ENCODE data around the gene MSN.
"Not testable (repeated sequence)": the region's sequence is repeated elsewhere in the genome, so short reads cannot be mapped to it uniquely, and the experiment has no call there.

Gene MSN

DNA sequence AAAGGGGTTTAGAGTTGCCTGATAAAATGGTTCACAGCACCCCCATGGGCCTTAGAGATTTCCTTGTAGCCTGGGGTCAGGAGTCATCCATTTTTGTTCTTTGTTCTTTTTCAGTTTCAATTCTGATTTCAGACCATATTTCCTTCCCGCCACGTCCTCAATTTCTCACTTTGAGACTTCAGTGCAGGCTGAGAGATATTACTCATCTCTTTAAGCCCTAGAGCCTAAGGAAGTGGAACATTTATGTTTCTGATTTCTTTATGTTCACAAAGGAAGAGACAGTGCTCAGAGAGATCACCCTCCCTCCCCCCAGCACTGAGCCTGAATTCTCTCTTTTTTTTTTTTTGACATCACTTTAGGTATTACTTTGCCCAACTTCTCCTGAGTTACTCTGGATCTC, 56.3 kb downstream of the MSN start:
- peak; percentile 50 for DNase-seq

DNA sequence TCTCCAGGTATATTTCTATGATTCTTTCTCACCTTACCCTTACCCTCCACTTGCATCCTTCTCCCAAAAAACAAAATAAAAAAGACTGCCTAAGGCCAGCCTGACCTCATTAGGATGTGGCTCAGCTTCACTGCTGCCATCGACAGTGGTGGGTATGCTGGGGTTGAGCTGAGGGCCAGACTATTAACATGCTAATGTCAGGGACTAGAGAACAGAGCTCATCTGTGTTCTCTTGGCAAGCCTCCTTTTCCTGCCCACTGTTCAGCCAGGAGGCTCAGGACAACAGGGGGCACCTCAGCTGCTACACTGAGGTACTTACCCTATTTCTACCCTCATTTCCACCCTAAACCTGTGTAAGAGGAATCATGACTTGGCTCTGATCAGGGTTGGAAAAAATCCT, 59.3 kb downstream of the MSN start:
- DNase-seq, result no peak

DNA sequence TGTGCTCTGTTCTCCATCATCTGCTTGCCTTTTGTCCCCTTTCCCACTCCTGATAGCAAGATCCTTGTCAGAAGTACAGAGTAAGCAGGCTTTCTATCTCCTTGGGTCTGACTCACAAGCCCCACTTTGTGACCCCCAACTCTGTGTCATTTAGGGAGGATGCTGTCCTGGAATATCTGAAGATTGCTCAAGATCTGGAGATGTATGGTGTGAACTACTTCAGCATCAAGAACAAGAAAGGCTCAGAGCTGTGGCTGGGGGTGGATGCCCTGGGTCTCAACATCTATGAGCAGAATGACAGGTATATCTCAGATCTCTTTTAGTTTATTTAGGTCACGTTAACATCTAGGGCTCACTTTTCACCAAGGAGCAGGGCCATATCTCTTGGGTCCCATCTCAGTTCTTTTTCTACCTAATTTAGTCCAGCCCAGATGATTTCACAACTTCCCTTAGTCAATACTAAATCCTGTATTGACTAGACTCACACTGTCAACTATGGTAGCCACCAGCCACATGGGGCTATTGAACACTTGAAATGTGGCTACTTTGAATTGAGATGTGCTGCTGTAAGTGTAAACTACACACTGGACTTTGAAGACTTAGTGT, 64.3 kb downstream of the MSN start:
- DNase-seq, result peak; percentile 24

DNA sequence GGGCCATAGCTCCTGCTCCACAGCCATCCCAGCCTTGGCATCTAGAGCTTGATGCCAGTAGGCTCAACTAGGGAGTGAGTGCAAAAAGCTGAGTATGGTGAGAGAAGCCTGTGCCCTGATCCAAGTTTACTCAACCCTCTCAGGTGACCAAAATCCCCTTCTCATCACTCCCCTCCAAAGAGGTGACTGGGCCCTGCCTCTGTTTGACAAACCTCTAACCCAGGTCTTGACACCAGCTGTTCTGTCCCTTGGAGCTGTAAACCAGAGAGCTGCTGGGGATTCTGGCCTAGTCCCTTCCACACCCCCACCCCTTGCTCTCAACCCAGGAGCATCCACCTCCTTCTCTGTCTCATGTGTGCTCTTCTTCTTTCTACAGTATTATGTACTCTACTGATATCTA, 73.5 kb downstream of the MSN start:
- no peak for DNase-seq

DNA sequence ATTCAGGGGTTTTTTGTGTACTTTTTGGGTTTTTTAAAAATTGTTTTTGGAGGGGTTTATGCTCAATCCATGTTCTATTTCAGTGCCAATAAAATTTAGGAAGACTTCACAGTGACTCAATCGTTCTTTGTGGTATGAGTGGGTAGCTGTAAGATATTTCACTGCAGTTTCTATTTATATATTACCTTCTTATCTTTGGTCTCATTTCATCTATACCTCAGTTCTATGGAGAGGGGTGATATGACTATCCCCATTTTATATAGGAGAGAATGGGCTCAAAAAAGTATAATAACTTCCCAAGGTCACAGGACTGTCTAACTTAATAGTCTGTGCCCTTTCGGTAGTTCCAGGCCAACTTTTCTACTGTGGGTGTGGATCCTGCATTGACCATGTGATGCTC, 74.4 kb downstream of the MSN start:
- DNase-seq, result no peak

DNA sequence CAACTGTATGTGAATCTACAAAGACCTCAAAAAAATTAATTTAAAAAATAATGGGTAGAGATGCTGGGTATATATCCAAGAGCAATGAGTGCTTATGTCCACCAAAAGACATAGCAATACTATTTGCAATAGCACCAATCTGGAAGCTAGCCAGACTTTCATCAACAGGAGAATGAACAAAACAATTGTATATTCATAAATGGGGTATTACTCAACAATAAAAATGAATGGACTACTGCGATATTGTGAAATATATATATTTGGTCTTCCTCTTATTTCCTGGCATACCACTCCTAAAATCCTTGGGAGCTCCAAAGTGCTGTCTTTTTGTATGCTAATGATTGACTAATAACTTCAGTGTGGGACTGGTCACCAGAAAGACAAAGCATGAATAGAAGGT, 77.5 kb downstream of the MSN start:
- DNase-seq, result no peak

DNA sequence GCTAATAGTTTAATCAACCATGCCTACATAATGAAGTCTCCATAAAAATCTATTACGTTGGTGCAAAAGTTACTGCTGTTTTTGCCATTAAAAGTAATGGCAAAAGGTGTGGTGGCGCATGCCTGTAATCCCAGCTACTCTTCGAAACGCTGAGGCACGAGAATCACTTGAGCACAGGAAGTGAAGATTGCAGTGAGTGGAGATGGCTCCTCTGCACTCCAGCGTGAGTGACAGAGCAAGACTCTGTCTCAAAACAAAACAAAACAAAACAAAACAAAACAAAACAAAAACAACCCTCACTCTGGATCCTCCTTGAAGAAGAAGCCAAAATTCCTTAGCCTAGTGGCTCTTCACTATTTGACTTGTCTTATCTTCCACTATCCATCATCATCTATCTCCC, 78.0 kb downstream of the MSN start:
- DNase-seq, result no peak

DNA sequence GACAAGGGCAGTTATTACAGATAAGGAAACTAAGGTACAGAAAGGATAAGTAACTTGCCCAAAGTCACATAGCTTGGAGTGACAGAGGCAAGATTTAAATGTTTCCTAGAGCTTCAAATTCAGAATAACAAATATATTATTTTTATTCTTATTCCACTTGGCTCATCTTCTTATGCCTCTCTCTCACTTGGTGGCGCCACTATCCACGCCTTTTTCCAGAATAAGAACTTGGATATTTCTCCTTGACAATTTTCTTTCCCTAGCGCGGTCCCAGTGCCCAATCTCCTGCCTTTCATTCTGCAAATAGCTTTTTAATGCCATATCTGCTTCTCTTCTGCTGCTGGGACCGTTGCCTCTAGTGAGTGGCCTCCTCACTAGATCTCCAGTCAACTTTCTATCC, 78.5 kb downstream of the MSN start:
- no peak for DNase-seq

DNA sequence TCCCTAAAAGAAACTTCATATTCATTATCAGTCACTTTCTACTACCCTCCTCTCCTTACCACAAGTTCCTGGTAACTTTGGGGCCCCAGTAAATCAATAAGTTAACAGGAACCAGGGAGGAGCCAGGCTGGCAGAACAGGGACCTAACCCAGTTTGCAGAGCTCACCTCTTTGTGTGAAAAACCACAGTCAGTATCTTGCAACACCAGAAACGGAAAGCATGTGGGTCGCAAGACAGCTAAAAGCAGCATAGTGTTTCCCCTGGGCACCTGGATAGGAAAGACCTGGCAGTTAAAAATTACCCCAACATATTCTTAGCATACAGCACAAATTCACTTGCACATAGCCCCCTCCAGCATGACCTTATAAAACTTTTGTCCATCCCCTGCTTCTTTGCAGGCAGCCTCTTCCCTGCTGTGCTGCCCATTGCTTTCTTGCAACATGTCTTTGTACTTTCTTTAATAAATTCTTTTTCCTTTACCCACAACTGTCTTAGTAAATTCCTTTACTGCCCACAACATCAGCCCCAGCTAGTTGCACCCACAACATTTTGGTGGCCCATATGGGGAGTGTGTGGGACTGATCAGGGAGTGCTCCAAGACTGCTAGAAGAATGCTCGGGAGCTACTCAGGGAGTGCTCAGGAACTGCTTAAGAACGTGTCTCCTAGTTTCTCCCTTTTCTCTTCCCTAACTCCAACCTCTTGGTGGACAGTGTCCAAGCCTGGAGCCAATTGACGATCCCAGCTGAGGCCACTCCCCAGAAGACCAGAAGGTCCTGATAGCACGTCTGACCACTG, 83.4 kb downstream of the MSN start:
- peak; percentile 40 for DNase-seq

DNA sequence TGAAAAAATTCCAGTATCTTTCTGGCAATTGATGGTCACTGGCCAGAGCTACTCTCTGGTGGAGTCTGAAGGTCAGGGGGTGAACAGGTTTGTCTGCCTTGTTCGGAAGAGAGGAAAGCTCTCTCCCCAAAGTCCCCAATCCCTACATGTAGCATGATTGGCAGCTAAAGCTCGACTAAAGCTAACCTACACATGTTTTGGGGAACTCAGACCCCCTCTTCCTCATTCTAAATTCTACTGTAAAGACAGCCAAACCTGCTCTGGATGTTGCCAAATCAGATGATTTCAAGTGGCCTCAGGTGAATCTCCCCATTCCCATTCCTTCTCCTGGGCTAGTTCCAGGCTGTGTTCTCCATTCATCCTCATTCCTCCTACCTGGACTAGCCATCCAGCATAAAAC, 84.1 kb downstream of the MSN start:
- DNase-seq, result no peak

DNA sequence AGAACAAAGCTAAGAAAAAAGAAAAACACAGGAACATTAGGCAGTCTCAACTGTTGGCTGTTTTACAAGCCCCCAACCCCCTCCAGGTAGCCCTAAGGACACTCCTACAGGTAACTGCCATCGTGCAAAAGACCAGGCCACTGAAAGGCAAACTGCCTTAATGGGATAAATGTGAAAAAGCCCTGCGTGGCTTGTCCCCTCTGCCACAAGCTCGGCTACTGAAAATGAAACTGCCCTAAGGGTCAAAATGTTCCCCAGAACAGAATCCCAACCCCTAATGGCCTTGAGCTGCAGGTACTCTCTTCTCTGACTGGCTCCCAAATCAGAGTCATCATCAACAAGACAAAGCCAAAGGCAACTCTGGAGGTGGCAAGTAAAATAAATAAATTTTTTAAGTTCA, 84.8 kb downstream of the MSN start:
- no peak for DNase-seq

DNA sequence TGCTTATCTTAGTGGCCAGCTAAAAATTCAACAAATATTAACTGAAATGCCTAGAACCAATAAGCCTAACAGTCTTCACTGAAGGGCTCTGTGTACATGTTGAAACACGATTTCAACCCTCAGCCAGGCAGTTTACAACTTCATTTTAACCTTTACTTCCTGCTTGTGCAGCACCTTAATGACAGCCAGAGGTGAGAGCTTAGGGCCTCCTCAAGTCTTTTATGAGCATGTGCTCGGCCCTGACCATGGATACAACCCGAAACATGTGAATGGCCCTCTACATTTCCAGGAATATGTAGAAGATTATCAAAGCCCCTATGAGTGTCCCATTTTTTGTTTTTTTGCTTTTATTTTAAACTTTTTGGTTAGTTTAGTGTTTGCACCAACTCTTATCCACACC, 88.3 kb downstream of the MSN start:
- no peak for DNase-seq

DNA sequence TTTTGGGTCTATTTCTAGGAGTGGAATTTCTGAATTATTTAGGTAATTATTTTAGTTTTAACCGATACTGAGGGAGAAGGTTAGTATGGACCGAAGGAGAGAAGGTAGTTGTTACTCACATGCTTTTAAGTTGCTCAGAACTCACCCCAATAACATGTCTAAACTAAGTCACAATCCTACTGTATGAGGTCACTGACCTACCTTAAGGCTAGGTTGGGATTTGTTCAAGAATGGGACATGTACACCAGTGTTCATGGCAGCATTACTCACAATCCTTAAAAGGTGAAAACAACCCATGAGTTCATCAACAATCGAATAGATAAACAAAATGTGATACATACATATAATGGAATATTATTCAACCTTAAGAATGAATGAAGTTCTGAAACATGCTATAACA, 90.5 kb downstream of the MSN start:
- no peak for DNase-seq

DNA sequence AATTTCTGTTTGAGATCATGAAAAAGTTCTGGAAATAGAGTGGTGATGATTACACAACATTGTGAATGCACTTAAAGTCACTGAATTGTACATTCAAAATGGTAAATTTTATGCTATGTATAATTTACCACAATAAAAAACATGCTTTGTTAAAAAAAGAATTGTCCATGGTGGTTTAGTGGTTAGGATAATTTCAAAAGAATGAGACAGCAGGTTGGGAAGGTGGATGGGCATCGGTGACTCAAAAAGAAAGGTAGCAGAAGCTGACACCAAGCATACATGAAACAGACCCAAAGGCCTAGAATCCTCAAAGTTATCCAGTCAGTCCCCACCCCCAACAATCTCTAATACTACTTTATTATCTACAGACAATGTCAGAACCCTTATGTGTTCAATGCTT, 91.1 kb downstream of the MSN start:
- peak; percentile 4 for DNase-seq

DNA sequence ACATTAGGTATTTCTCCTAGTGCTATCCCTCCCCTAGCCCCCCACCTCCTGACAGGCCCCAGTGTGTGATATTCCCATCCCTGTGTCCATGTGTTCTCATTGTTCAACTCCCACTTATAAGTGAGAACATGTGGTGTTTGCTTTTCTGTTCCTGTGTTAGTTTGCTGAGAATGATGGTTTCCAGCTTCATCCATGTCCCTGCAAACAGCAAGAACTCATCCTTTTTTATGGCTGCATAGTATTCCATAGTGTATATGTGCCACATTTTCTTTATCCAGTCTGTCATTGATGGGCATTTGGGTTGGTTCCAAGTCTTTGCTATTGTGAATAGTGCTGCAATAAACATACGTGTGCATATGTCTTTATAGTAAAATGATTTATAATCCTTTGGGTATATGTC, 92.1 kb downstream of the MSN start:
- DNase-seq, result not testable (repeated sequence)

DNA sequence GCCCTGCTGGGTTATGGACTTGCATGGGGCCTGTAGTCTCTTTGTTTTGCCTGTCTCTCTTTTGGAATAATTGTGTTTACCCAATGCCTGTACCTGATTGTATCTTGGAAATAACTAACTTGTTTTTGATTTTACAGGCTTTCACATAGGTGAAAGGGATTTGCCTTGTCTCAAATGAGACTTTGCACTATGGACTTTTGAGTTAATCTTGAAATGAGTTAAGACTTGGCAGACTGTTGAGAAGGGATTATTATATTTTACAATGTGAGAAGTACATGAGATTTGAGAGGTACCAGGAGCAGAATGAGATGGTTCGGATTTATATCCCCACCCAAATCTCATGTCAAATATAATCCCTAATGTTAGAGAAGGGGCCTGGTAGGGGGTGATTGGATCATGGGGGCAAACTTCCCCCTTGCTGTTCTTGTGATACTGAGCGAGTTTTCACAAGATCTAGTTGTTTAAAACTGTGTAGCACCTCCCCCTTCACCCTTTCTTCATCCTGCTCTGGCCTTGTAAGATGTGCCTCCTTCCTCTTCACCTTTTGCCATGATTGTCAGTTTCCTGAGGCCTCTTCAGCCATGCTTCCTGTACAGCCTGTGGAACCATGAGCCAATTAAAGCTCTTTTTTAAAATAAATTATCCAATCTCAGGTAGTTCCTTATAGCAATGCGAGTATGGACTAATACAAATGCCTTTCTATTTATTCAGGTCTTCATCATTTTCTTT, 102.3 kb downstream of the MSN start:
- no peak for DNase-seq

DNA sequence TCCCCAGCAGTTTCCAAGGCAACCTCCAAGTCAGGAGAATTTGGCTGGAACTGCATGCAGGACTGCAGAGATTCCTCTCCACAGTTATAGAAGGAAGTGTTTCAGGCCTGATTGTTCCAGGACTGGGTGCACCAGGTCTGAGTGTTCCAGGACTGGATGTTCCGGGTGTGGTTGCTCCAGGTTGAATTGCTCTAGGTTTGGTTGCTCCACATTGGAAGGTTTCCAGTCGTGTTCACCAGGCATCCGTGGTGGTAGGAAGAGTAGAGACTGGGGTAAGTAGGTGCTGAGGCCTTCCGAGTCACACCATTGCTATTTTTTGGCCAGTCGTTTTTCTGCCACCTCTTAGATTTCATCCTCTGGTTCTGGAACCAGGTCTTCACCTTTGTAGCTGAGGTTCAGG, 105.4 kb downstream of the MSN start:
- DNase-seq, result no peak

DNA sequence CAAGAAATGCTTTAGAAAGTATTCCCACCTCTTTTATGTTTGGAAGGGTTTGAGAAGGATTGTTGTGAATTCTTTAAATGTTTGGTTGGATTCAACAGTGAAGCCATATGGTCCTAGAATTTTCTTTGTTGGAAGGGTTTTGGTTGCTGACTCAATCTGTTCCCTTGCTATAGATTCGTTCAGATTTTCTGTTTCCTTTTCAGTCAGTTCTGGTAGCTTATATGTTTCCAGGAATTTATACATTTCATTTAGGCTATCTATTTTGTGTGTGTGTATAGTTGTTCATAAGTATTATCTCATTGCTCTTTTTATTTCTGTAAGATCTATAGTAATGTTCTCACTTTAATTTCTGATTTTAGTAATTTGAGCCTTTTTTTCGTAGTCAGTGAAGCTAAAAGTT, 114.4 kb downstream of the MSN start:
- DNase-seq, result no peak

DNA sequence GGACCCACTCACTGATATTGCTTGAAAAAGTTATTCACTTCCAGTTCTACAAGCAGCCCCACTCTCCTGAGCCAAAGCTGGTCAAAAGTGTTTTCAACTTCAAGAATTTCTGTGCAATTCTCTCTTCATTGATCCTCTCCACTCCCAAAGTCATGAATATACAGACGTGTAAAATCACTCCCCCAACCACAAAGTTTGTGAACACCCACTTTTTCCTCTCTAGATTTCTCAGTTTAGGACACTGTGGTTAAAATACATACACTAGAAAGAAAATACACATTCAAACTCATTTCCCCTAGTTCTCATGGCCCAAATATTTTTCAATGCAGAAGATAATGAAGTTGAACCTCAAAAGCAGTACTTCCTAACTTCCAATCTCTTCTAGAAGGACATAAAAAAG, 116.3 kb downstream of the MSN start:
- no peak for DNase-seq
